SK-N-SH (cell line): ENCODE measurements around the gene GAMT.

Experiments
- CTCF ChIP-seq: fragments of 200-600 bp; sonication (generic); IDR thresholded peaks from 2 replicates; pipeline ENCODE4 v1.6.1; 2017; ENCODE audit warnings: antibody characterized with exemption, mild to moderate bottlenecking, moderate library complexity
- EP300 ChIP-seq, 2 experiments: IDR thresholded peaks; 2 replicates each; pipeline versions ENCODE4 v1.4.0 to v1.6.1; 2012; ENCODE audit warnings: borderline replicate concordance in 1 of 2, low read depth in 1 of 2, low read length in 1 of 2
- FOSL2 ChIP-seq: IDR thresholded peaks from 2 replicates; pipeline ENCODE4 v1.4.0; 2012; ENCODE audit warnings: low read depth, mild to moderate bottlenecking, moderate library complexity, borderline replicate concordance
- FOXJ3 ChIP-seq: sonication (generic); formaldehyde crosslinking; IDR thresholded peaks from 2 replicates; pipeline ENCODE4 v1.5.1; 2020; ENCODE audit warnings: mild to moderate bottlenecking, missing genetic modification reagents
- RXRA ChIP-seq: IDR thresholded peaks from 2 replicates; pipeline ENCODE4 v1.4.0; 2012; ENCODE audit warnings: low read depth, mild to moderate bottlenecking, borderline replicate concordance
- TAF1 ChIP-seq: IDR thresholded peaks from 2 replicates; pipeline ENCODE4 v1.6.1; 2012; ENCODE audit warnings: low read depth, mild to moderate bottlenecking, low read length, moderate library complexity, borderline replicate concordance
- YY1 ChIP-seq: IDR thresholded peaks from 2 replicates; pipeline ENCODE4 v1.4.0; 2012; ENCODE audit warnings: low read depth, mild to moderate bottlenecking
- TF ChIP-seq, protein P1 (sequence below): IDR thresholded peaks from 2 replicates; pipeline ENCODE4; 2012
- TF ChIP-seq, protein P2 (sequence below): IDR thresholded peaks from 2 replicates; pipeline ENCODE4 v1.4.0; 2012; ENCODE audit warnings: low read depth, borderline replicate concordance
- TF ChIP-seq, protein P3 (sequence below): fragments of 150-350 bp; IDR thresholded peaks from 2 replicates; pipeline ENCODE4 v1.6.1; 2017; ENCODE audit warnings: antibody characterized with exemption, low read length, low read depth, borderline replicate concordance

- no peak for TF ChIP-seq FOXJ3 (CRISPR knock-in tag)
- TF ChIP-seq CTCF = no peak
- TF ChIP-seq, protein P1, sequence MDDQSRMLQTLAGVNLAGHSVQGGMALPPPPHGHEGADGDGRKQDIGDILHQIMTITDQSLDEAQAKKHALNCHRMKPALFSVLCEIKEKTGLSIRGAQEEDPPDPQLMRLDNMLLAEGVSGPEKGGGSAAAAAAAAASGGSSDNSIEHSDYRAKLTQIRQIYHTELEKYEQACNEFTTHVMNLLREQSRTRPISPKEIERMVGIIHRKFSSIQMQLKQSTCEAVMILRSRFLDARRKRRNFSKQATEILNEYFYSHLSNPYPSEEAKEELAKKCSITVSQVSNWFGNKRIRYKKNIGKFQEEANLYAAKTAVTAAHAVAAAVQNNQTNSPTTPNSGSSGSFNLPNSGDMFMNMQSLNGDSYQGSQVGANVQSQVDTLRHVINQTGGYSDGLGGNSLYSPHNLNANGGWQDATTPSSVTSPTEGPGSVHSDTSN = no peak
- no peak for TF ChIP-seq YY1
- TF ChIP-seq RXRA = no peak
- no peak for TF ChIP-seq TAF1
- TF ChIP-seq, protein P2, sequence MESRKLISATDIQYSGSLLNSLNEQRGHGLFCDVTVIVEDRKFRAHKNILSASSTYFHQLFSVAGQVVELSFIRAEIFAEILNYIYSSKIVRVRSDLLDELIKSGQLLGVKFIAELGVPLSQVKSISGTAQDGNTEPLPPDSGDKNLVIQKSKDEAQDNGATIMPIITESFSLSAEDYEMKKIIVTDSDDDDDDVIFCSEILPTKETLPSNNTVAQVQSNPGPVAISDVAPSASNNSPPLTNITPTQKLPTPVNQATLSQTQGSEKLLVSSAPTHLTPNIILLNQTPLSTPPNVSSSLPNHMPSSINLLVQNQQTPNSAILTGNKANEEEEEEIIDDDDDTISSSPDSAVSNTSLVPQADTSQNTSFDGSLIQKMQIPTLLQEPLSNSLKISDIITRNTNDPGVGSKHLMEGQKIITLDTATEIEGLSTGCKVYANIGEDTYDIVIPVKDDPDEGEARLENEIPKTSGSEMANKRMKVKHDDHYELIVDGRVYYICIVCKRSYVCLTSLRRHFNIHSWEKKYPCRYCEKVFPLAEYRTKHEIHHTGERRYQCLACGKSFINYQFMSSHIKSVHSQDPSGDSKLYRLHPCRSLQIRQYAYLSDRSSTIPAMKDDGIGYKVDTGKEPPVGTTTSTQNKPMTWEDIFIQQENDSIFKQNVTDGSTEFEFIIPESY = no peak
- TF ChIP-seq, protein P3, sequence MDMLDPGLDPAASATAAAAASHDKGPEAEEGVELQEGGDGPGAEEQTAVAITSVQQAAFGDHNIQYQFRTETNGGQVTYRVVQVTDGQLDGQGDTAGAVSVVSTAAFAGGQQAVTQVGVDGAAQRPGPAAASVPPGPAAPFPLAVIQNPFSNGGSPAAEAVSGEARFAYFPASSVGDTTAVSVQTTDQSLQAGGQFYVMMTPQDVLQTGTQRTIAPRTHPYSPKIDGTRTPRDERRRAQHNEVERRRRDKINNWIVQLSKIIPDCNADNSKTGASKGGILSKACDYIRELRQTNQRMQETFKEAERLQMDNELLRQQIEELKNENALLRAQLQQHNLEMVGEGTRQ = no peak
- TF ChIP-seq EP300 (IDR thresholded peaks at IDR 0.05; ENCODE audit: borderline replicate concordance in 1 of 2, low read depth in 1 of 2, low read length in 1 of 2) = no peak
- TF ChIP-seq FOSL2 = no peak
These were observed 32.0 kb upstream of the GAMT start for GRCh38 chr19:1433119-1434039.
